Stimulated activated naive CD4-positive, alpha-beta T cell (primary cell): ENCODE results near the gene MS4A7.

Source experiments
- DNase-seq, 6 experiments: peaks; one replicate each; lab custom pipeline; 2025; lab: John Stamatoyannopoulos, UW

MS4A7 gene

GRCh38 chr11:60371386-60371785 is 6.9 kb upstream of the MS4A7 start:
- no peak for DNase-seq

DNA sequence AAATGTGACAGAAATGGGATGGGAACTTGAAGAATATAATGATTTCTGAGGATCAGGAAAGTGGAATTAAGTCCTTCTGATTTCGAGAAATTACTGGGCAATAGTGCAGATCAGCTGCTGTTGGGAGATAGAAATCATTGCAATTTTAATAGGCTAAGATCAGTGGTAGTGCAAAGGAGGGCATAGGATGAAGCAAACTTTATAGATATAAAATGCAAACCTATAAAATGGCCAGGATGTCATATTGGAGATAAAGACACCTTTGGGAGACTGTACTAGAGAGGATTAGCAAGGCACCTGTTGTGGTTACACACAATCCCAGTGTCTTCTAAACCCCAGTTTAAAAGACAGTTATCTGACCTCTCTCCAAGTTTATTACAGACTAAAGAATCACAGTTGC is 6.5 kb upstream of the MS4A7 start:
- DNase-seq, result no peak

DNA sequence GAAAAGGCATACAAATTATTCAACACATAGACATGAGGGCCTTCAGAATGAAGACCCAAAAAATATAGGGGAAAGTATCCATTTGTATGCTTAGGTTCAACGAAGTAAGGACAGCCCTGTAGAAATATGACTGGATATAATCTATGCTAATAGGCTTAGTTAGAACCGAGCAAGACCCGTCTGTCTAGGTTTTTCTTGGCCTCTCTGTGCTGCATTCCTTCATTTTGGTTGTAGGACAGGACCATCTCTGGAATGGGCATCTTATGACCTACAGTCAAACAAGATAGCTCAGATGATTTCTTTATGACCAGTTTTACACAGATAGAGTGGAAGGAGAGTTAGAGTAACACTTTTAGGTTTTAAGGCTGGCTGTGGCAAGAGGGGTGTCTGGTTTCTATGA is 5.6 kb upstream of the MS4A7 start:
- DNase-seq, result no peak

GRCh38 chr11:60375316-60375715 is 3.0 kb upstream of the MS4A7 start:
- DNase-seq, result no peak

- DNase-seq, result no peak
These were observed 1.7 kb upstream of the MS4A7 start for GRCh38 chr11:60376601-60377000.

GRCh38 chr11:60377401-60378136 is 763 bp upstream of the MS4A7 start:
- DNase-seq, result no peak

DNA sequence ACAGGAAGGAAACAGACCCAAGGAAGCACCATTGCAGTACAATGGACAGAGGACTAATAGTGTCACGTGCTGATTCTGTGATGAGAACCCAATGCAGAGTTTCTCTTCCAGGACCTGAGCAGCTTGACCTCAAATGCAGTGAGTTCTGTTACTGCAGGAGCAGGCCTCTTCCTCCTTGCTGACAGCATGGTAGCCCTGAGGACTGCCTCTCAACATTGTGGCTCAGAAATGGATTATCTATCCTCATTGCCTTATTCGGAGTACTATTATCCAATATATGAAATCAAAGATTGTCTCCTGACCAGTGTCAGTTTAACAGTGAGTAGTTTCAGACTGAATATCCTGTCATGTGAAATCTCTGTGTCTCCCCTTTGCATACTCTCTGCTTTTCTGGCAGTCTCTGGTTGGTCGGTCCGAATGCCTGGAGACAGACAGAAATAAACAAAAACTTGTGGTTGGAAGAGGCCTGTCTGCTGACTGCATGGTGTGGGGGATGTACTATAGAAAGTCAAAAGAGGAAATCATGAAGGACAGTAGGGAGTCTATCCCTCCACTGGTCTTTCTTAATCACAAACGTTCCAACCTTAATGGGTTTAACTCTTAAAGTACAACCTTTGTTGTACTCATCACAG is 11.1 kb downstream of the MS4A7 start:
- no peak for DNase-seq

DNA sequence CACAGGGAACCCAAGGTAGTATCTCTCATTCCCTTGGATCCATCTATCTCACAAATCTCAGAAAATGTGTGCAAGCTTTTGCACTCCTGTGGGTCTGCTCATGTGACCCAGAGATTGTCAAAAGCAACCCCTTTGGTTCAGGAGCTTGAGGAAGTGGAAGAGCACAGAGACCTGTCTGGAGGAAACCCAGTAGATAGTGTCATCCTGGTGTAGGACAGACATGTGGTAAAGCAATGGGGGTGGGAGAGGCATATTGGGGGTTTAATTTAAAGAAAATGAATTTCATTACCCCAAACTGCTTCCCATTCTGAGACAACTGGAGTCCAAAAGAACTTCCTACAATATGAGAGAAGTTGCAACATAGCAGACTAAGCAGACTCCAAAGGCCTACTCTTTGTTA is 12.1 kb downstream of the MS4A7 start:
- DNase-seq, result no peak

- DNase-seq, result no peak
These were observed 14.0 kb downstream of the MS4A7 start for GRCh38 chr11:60392361-60392760.

GRCh38 chr11:60393016-60393415 is 14.7 kb downstream of the MS4A7 start:
- DNase-seq, result no peak

- DNase-seq, result no peak
These were observed 16.5 kb downstream of the MS4A7 start for GRCh38 chr11:60394666-60395380.

DNA sequence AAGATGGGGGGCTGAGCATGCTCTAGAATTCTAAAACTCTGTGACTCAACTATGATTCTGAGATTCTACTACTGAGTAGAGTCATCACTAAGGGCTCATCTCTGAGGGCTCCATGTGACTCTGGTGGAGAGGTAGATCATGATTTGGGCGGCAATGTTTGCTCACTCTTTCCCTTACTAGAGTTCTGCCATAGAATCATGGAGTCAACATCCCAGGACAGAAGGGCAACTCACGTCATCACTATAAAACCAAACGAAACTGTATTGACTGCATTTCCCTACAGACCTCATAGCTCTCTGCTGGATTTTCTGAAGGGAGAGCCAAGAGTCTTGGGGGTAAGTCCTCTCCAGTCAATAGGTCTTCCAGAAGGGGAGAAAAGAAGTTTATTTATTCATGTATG is 18.1 kb downstream of the MS4A7 start, which contains the start of gene MS4A14:
MS4A14 (plus strand) TSS at position 78 of the 400 bp plus-strand sequence; CDS start at position 198, 120 bp downstream.
- no peak for DNase-seq

- no peak for DNase-seq
These were observed 18.5 kb downstream of the MS4A7 start for GRCh38 chr11:60396799-60397198.

DNA sequence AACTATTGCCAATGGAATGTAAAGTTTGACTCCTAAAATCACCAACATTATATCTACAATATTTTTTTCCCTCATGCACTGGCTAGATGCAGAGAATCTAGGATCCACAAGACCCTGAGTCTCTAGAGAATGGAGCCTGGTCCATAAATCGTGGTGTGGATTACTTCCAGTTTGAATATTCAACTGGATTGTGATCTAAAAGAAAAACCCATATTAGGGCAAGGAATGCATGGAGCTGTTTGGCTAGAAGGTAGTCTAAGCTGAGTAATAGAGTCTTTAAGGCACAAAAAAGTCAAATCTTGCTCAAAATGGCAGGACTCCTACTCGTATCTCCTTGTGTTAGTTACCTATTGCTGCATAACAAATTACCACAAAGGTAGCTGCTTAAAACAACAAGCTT is 41.7 kb downstream of the MS4A7 start:
- no peak for DNase-seq

GRCh38 chr11:60422609-60423008 is 44.3 kb downstream of the MS4A7 start:
- no peak for DNase-seq

DNA sequence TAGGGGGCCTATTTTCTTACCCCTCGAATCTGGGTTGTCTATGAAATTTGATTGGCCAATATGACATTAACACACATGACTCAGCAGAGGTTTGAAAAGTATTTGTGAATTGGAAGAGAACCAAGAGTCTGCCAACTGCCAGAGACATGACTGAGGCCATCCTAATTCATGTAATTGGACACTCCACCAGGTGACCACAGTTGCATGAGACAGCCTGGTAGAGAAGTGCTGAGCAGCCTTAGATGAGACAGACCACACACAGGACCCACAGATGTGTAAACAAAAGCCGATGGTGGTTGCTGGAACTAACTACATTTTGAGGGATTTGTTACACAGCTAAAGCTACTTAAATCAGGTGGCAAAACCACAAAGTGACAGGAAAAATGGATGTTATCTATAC is 50.2 kb downstream of the MS4A7 start:
- DNase-seq, result no peak

DNA sequence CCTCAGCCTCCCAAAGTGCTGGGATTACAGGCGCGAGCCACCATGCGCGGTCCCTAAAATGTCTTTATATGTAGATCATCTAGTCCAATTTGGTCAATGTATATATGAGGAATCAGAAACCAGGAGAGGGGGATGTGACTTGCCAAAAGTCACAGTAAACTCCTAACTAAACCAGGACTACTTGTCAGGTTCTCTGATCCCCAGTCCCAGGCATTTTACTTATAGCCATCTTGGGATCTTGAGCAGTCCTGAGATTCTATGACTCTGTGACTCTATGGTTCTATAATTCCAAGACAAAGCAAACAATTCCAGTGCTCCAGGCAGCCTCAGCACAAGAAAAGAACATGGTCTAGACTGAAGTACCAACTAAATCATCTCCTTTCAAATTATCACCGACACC is 50.9 kb downstream of the MS4A7 start, which contains the start of gene MS4A5:
MS4A5 (plus strand) TSS at position 301 of the 400 bp plus-strand sequence. CDS start 103 bp downstream, outside the sequence.
- DNase-seq, result no peak

- no peak for DNase-seq
These were observed 52.9 kb downstream of the MS4A7 start for GRCh38 chr11:60431251-60431650.

GRCh38 chr11:60433401-60433800 is 55.1 kb downstream of the MS4A7 start:
- no peak for DNase-seq
